ENCODE results near the gene FGA.

DNA sequence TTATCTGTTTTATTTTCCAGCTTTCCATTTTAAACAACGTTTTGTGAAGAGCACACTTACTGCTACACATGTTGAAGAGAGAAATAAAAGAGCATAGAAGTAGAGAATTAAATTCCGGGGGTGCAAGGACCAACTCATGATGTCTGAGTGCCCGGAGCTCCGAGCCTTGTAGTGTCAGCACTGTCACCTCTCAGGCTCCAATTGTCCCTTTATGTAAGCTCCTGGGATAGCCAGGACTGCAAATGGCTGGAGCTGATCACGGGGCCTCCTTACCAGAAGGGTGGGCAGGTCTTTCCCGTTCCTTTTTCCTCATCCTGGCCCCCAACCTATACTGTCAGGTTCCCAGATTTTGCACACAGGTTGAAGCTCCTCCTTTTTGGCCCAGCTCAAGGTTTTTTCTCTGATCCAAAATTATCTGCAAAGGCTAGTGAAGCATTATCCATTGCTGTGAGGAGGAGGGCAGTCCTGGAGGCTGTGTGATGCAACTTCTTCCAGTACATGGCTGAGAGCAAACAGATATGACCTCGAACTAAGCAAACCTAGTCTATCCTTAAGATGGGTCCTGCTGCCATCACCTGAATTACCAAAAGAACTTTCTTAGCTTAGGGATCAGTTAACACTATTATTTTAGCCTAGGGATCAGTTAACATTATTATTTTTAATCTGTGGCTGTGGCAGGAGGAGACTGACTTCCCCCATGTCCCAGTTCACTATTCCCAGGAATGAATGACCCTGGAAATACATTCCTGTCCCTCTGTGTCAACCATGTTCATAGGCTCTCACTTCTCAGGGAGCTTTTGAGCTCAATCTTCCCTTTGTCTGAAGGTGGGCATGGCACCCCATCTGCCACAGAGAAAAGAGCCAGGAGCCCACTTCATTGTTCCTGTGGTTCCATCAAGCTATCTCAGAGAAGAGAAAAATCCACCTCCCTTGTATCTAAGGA is 22.2 kb upstream of the FGA start, which contains the start of gene FGG:
- no peak for TF ChIP-seq YY1 (IDR thresholded peaks at IDR 0.05; ENCODE audit: insufficient read depth, insufficient read length)
- TF ChIP-seq SUZ12 (IDR thresholded peaks at IDR 0.05; ENCODE audit: extremely low read depth, insufficient read depth, insufficient read length), result no peak
